ENCODE data around the gene MRPS10. TPM values are rescaled to one million over a fixed set of nuclear protein-coding genes. Genes with fewer than 3 reads are reported as not detected.
A peak's percentile ranks its signal among the peaks of the same experiment; 100 is the strongest.

The MRPS10 gene
- total and polyA plus RNA-seq, 8 donors = 8.5 to 38.2 (median 22.7) TPM

DNA sequence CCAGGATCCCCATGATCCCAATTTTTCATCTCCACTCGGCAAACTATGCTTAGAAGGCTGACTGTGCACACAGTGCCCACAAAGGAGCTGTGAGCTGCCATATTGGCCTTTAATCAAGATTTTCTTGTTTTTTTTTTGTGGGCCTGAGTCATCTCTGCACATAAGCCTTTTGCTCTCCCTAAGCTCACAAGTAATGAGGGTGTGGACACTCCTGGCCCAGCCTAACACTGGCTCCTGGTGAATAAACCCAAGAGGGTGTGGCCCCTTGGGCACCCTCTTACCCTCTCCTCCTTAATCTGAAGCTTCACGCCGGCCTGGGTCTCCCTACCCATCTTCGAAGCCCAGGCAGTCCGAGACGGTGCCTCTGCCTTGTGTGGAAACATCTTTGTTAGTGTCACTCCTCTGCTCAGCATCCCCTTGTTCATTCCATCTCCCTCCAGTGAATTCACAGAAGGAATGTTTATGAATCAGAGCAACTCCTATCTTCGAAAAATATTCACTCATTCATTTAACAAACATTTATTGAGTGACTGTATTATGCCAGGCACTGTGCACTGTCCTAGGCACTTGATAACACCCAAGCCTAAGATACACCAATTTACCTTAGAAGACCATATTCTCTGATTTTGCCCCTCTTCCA lies 22.2 kb upstream of the MRPS10 start:
- WGBS, 5 donors = 62 to 90% (median 77%) methylated on average over 7 of the region's 7 CpGs
- no peak for TF ChIP-seq POLR2A (IDR thresholded peaks at IDR 0.05)
- no peak for TF ChIP-seq POLR2AphosphoS5 (IDR thresholded peaks at IDR 0.05)
- no peak for TF ChIP-seq EP300 (IDR thresholded peaks at IDR 0.05)
- TF ChIP-seq CTCF (IDR thresholded peaks at IDR 0.05) = no peak
- Histone ChIP-seq H3K9me3 (no peaks in the 10 kb centered on the region), H3K27ac (peak overlapping the region in 3 of 5 donors; percentile 5 to 65 (median 44)), H3K4me3 (no peak overlapping the region), H3K27me3 (no peaks in the 10 kb centered on the region), H3K36me3 (peaks cover 0 to 87% (median 65%) of the 10 kb centered on the region in 4 donors), H3K4me1 (peaks cover 0 to 8% (median 0%) of the 10 kb centered on the region in 4 donors)
- intact Hi-C loops (cut with DNase I; ENCODE audit: low total_unique reads) = no loop called here
- DNase-seq = peak in 1 of 2 donors; percentile 52

DNA sequence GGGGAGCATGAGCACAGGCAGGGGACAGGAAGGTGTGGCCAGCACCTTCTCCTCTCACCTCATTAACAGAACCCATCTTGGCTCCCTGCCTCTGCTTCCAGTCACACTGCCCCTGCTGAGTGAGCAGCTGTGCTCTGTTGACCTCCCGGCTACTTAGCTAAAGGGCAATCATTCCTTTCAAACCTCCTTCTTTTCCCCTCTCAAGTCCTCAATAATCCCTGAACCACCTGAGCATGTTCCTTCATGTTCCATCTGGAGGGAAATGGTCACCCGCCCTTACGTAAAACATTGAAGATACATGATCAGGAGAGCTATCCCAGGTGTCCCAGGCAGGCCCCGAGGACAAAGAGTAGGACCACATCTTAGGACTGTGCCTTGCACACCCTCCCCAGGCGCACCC lies 21.7 kb upstream of the MRPS10 start:
- no peak for DNase-seq
- H3K27ac ChIP-seq = peak overlapping the region in 3 of 5 donors; percentile 5 to 65 (median 44)
- TF ChIP-seq POLR2AphosphoS5 (IDR thresholded peaks at IDR 0.05) (no peak), CTCF (IDR thresholded peaks at IDR 0.05) (no peak), EP300 (IDR thresholded peaks at IDR 0.05) (no peak), POLR2A (IDR thresholded peaks at IDR 0.05) (no peak)
- H3K4me3 ChIP-seq = no peak overlapping the region
- H3K36me3 ChIP-seq = peaks cover 0 to 84% (median 62%) of the 10 kb centered on the region in 4 donors
- no peaks in the 10 kb centered on the region for H3K27me3 ChIP-seq
- intact Hi-C loops (cut with DNase I; ENCODE audit: low total_unique reads) = no loop called here
- H3K4me1 ChIP-seq = peaks cover 0 to 8% (median 0%) of the 10 kb centered on the region in 4 donors
- WGBS, 5 donors = 85 to 96% (median 93%) methylated on average over 5 of the region's 5 CpGs
- H3K9me3 ChIP-seq = no peaks in the 10 kb centered on the region

- peaks cover 0 to 78% (median 52%) of the 10 kb centered on the region in 4 donors for H3K36me3 ChIP-seq
- no peak overlapping the region for H3K27ac ChIP-seq
- no peak for DNase-seq
- WGBS, 5 donors = 95 to 98% (median 97%) methylated on average over 1 of the region's 1 CpG
- peaks cover 0 to 8% (median 0%) of the 10 kb centered on the region in 4 donors for H3K4me1 ChIP-seq
- no peak overlapping the region for H3K4me3 ChIP-seq
- H3K9me3 ChIP-seq = no peaks in the 10 kb centered on the region
- intact Hi-C loops (cut with DNase I; ENCODE audit: low total_unique reads) = no loop called here
- TF ChIP-seq EP300 (IDR thresholded peaks at IDR 0.05) = no peak
- TF ChIP-seq POLR2AphosphoS5 (IDR thresholded peaks at IDR 0.05) = no peak
- no peak for TF ChIP-seq CTCF (IDR thresholded peaks at IDR 0.05)
- H3K27me3 ChIP-seq = no peaks in the 10 kb centered on the region
These were observed 20.2 kb upstream of the MRPS10 start for GRCh38 chr6:42237857-42238256.

GRCh38 chr6:42236682-42237473 lies 19.2 kb upstream of the MRPS10 start:
- Histone ChIP-seq H3K27ac (no peak overlapping the region), H3K4me1 (peaks cover 0 to 8% (median 0%) of the 10 kb centered on the region in 4 donors), H3K9me3 (no peaks in the 10 kb centered on the region), H3K27me3 (no peaks in the 10 kb centered on the region), H3K36me3 (peaks cover 0 to 78% (median 52%) of the 10 kb centered on the region in 4 donors), H3K4me3 (no peak overlapping the region)
- intact Hi-C loops (cut with DNase I; ENCODE audit: low total_unique reads) = no loop called here
- 72 to 89% (median 80%) methylated on average over 5 of the region's 5 CpGs for WGBS, 5 donors
- DNase-seq = no peak
- TF ChIP-seq POLR2AphosphoS5 (IDR thresholded peaks at IDR 0.05) (no peak), POLR2A (IDR thresholded peaks at IDR 0.05) (no peak), CTCF (IDR thresholded peaks at IDR 0.05) (no peak), EP300 (IDR thresholded peaks at IDR 0.05) (no peak)

Measured in stomach (tissue), 9 donors.